ENCODE measurements around the gene TM9SF4.

TM9SF4 gene, protein sequence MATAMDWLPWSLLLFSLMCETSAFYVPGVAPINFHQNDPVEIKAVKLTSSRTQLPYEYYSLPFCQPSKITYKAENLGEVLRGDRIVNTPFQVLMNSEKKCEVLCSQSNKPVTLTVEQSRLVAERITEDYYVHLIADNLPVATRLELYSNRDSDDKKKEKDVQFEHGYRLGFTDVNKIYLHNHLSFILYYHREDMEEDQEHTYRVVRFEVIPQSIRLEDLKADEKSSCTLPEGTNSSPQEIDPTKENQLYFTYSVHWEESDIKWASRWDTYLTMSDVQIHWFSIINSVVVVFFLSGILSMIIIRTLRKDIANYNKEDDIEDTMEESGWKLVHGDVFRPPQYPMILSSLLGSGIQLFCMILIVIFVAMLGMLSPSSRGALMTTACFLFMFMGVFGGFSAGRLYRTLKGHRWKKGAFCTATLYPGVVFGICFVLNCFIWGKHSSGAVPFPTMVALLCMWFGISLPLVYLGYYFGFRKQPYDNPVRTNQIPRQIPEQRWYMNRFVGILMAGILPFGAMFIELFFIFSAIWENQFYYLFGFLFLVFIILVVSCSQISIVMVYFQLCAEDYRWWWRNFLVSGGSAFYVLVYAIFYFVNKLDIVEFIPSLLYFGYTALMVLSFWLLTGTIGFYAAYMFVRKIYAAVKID

DNA sequence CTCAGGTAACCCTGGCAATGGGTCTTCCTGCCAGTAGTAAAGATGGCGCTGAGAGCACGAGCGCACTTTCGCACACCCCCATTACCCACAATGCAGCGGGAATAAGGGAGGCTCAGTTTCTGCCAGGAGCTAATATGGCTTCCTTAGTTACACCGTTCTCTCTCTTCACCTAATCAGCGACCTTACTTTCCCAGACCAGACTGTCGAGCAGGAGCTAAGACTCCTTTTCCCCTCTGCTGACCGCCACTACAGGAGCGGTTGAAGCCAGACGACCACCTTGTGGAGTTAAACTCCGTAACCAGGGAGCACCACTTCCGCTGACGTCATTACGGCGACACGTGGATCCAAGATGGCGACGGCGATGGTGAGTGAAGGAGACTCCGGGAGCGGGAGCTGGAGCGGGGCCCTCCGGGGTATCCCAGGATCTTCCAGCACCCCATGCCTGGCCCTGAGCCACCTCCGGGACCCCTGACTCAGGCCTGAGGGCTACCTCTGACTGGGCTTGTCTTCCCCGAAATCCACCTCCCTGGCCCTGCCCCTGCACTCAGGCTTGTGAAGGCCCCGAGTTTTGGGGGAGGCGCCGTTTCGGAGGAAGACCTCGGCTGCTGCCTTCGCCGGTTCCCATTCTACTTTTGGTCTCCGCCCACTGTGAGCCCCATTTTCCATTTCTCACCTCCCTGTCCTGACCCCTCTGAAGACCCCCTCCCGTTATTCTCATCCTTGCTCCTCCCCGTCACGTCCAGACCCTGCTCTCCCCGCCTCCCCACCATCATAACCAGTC, at the start of gene TM9SF4:
TSS of gene TM9SF4 (plus strand) at position 323 of the 781 bp plus-strand sequence. CDS start at position 350, 27 bp downstream.
- peak; percentile 97 to 99 for DNase-seq

DNA sequence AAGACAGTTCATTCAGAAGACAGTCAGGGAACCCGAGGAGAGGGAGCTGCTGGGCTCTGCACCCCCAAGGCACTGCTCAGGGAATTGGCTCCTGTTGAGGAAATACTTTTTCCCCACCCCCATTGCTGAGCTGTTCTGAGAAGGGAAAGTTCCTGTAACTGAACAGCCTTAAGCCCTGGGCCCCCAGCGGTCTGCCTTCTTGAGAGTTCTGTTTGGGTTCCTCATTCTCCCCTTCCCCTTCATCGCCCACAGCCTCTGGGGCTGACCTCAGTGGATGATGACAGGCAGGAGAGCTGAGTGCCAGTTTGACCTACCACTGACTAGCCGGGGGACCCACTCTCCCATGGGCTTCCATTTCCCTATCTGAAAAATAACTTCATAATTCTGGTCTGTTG, 46.7 kb upstream of the TM9SF4 start:
- no peak for DNase-seq

DNA sequence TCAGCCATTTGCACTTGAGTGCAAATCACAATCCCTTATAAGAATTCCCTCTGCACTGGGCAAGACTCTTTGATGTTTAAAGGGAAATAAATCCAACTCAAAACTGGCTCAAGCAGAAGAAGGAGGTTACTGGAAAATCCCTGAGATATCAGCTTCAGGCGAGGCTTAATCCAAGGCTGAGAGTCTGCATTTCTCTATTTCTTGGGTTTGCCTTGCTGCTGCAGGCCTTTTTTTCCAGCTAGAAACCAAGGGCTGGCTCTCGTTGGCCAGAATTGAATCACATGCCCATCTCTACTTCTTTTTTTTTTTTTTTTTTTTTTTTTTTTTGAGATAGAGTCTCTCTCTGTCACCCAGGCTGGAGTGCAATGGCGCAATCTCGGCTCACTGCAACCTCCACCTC, 45.8 kb upstream of the TM9SF4 start:
- DNase-seq: no peak

DNA sequence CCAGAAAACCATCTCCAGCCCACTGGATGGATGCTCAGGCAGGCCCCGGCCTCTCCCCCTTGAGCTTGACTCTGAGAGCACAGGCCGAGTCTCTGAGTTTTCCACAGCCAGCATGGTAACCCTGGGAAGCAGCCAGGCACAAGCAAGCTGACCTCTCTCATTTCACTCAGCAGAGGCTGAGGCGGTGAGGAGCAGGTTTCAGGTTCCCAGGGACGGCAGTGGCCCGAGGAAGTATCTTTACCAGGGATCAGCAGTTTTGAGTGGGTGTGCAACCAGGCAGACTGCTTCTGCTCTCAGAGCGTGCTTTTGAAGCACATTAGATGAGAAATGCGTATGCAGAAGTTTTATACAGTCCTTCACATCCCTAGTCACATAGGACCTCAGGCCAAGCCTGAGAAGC, 44.8 kb upstream of the TM9SF4 start:
- DNase-seq: no peak

DNA sequence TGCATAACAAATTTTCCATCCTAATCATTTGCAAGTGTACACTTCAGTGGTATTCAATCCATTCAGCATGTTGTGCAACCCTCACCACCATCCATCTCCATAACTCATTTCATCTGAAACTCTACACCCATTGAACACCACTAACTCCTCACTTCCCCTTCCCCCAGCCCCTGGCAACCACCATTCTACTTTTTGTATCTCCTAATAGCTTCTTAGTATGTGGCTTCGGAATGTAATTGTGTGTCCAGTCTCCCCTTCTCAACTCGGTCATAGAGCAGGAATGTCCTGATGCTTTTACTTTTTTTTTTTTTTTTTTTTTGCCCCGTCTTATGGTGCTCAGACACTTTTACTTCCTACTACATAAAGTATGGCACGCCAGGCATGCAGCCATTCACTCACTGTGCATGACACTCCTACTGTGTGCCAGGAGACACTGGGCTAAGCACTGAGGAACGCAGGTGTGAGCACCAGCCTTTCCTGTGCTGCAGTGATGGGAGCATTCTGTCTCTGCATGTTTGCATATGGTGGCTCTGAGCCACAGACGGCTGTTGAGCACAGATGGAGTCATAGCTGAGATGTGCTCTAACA, 42.2 kb upstream of the TM9SF4 start:
- peak in 1 of 2 experiments; percentile 11 for DNase-seq

DNA sequence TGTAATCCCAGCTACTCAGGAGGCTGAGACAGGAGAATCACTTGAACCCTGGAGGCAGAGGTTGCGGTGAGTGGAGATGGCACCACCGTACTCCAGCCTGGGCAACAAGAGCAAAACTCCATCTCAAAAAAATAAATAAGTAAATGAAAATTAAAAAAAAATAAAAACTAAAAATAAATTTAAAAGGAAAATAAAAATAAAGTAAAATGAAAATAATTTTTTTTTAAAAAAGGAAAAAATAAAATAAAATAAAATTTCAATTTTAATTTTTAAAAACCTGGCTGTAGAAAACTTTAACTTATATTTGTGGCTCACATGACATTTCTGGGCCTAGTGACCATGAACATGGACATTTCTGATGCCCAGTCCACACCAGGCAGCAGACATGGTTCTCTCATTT, 41.3 kb upstream of the TM9SF4 start:
- no peak for DNase-seq

DNA sequence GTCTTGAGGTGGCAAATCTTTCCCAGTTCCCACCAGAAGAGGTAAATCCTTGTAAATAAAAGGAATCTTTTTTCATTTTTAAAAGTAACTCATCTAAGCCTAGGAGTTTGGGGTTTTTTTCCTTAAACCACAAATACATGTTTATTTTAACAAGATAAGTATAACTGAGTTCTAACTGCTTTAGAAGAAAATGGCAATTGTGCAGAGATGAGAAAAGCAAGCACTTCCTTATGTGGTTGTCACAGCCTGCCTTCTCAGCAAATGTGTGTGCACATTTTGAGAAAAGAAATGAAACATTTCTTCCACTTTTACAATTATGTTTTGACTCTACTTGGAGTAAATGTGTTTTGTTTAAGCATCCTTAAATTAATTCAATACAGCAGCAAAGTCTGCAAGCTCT, 39.8 kb upstream of the TM9SF4 start:
- DNase-seq: no peak

DNA sequence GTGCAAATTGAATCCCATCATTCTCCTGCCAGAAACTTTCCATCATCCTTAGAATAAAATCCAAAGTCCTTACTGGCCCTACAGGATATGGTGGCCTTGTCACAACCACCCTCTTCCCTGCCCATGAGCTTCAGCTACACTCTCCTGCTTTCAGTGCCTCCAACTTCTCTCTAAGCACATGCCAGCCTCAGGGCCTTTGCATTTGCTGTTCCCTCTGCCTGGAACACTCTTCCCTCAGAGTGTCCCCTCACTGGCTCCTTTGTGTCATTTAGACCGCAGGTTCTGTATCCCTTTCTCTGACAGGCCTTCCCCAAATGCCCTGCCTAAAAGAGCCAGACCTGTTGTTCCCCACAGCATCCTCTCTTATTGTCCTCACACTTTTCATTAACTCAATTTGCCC, 39.2 kb upstream of the TM9SF4 start:
- no peak for DNase-seq

DNA sequence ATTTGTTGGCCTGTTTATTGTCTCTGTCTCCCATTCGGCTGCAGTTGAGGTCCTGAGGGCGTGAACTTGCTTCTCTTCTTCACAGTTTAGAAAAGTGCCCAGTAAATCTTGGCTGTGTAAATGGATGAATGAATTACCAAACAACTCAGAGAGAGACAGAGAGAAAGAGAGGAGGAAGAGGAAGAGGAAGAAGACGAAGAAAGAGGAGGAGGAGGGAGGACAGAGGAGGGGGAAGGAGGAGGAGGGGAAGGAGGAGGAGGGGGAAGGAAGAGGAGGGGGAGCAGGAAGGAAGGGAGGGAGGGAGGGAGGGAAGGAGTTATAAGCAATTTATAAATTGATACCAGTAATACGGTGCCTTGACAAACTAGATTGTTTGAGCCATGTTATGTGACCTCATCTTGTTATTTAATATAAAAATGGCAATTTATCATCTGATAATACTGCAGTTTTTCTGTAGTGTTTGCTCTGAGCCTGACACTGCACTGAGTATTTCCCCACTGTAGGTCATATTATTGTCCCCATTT, 38.8 kb upstream of the TM9SF4 start:
- DNase-seq: no peak

DNA sequence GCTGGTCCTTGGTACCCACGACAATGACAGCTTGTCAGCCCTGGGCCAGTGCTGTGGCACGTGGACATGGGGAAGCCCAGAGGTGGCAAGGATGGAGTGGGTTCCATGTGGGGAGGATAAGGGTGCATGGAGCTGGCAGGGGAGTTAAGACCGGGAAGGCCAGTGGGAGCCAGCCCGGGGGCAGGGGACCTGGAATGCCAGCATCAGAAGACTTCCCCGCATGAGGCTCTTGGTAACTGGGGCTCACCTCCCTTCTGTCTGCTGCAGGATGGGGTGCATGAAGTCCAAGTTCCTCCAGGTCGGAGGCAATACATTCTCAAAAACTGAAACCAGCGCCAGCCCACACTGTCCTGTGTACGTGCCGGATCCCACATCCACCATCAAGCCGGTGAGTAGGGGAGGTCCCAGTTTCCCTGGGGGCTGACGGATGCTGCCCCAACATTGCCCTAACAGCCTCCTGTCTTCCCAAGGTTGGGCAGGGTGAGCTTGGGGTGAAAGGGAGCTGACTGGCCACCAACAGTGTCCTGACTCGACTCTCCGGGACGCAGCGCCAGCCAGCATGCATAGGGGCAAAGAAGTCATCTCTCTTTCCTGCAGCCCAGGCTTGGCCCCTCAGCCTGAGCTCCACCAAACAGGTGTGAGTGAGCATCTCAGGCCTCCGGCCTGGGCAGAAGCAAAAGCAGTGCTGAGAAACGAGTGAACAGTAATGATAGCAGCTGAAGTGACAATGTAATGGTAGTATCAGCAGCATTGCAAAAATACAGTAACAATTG, 37.9 kb upstream of the TM9SF4 start:
- no peak for DNase-seq

DNA sequence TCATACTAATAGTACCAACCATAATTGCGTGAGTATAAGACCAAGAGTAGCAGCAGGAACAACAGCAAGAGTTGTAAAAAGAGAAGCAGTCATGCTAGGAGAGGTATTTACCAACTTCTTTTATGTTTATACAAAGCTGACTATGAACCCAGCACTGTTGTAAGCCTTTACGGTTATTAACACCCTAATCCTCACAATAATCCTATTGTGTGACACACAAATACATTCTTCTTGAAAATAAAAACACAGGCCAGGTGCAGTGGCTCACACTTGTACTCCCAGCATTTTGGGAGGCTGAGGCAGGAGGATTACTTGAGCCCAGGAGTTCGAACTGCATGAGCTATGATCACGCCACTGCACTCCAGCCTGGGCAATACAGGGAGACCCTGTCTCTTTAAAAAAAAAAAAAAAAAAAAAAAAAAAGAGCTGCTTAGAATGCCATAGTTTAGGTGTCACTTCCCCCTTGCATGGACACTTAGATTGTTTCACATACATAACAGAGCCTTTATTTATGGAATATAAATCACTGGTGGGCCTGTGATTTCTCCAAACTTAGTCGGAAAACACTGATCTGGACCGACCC, 37.3 kb upstream of the TM9SF4 start:
- no peak for DNase-seq

DNA sequence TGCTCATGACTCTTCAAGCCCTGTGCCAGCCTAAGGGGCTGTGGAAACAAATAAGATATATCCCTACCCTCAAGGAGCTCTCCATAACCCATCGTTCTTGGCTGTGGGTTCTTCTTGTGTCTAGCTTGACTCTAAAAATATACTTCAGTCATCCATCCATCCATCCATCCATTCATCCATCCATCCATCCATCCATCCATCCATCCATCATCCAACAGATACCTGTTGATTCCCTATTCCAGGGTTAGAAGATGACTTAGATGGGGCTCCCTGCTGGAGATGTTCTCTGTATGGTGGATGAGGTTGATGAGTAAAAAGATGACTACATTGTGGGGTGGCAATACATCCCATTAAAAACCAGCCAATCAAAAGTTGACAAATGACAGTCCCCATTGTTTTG, 34.0 kb upstream of the TM9SF4 start:
- DNase-seq: no peak

DNA sequence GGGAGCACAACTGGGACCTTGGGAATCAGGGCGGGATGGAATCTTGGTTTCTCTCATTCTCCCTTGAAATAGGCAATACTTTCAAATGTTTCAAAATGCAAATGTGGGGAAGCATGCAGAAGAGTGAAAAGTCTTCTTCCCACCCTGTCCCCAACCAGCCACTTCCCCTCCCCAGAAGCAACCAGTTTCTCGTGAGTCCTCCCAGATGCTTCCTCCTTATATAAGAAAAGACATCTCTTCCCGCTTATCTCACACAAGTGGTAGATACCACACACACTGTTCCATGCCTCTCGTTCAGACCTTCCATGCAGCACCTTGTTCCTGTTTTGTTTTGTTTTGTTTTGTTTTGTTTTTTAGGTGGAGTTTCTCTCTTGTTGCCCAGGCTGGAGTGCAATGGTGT, 32.3 kb upstream of the TM9SF4 start:
- no peak for DNase-seq

DNA sequence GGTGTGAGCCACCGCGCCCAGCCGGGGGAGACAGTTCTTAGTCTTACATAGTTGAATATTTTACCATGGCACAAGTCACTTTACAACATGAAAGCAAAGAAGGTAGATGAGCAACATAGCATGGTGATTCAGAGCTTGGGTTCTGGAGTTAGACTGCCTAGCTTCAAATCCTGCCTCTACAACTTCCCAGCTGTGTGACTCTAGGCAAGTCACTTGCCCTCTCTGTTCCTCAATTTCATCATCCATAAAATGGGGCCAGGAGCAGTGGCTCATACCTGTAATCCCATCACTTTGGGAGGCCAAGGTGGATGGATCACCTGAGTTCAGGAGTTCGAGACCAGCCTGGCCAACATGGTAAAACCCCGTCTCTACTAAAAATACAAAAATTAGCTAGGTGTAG, 31.2 kb upstream of the TM9SF4 start:
- no peak for DNase-seq

DNA sequence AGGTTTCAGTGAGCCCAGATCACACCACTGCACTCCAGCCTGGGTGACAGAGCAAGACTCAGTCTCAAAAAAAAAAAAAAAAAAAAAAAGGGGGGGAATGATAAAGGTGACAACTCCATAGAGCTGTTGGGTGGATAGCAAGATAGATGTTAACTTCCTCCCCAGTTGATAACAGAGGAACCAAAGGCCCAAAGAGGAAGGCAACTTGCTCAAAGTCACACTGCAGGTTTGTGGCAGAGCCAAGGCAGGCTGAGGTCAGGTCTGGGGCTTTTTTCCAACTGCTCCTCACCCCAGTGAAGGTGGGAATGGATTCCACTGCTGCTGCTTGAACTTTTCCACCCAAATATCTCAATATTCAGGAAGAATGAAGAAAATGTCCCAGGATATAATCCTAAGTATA, 30.7 kb upstream of the TM9SF4 start:
- DNase-seq: no peak

DNA sequence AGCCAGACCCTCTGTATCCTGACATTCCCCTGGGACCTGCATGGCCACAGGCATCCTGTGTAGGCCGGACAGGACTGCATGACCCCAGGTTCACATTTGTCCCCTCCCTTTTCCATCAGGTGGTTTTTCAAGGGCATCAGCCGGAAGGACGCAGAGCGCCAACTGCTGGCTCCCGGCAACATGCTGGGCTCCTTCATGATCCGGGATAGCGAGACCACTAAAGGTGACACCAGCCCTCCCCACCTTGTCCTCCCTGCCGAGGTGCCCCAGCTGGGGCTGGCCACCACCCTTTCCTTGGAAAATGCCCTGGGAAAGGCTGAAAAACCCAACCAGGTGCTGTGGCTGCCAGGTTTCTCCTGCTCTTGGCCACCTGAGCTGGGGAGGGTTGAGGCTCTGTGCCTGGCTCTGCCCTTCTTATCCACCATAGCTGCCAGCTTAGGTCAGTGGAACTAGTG, 29.8 kb upstream of the TM9SF4 start:
- DNase-seq: no peak

DNA sequence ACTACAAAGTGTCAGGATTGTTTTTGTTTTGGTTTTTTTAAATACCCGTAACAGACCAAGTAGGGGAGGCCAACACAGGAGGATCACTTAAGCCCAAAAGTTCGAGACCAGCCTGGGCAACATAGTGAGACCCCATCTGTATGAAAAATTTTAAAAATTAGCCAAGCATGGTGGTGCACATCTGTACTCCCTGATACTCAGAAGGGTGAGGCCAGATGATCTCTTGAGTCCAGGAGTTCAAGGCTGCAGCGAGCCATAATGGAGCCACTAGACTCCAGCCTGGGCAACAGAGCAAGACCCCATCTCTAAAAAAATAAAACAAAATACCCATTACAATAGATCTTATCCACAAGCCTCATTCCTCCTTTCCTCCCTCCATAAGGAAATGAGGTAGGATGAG, 28.7 kb upstream of the TM9SF4 start:
- no peak for DNase-seq

DNA sequence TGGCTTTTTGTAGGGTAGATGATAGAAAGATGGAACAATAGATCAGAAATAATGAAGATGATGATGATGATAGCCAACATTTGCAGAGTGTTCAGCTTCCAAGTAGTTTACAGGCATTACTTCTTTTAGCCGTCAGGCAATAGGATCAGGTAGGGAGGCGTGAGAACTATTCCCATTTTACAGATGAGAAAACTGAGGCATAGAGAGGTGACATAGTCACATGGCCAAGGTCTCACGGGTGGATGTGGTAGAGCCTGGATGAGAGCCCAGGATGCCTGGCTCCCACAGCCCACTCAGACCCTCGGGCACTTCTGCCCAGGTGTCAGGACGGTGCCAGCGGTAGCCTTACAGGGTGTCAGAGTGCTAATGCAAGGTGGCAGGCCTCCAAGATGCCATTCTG, 26.0 kb upstream of the TM9SF4 start:
- DNase-seq: no peak

DNA sequence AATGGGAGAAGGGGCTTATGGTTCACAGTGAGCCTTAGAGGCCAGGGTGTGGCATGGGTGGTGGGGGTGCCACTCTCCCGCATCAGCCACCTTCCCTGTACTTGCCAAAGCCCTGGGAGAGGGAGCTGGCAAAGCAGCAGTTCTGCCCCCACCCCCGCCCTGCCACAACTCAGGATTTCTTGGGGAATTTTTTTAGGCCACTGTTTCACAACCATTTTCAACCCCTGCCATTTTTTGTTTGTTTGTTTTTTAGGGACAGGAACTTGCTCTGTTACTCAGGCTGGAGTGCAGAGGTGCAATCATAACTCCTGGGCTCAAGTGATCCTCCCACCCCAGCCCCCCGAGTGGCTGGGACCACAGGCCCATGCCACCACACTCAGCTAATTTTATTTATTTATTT, 22.4 kb upstream of the TM9SF4 start:
- DNase-seq: no peak

DNA sequence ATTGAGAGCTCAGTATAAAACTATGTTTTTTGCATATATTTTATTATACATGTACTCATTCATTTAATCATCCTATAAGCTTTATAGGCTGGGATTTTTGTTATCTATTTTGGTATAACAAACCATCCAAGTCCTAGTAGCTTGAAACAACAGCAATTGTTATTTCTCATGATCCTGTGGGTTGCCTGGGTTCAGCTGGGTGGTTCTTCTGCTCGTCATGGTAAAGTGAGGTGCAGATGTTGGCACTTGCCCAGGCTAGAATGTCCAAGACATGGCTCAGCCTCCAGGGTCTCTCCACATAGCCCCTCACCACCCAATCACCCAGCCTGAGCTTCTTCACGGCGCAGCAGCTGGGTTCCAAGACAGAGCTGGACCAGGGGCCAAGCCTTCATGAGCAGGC, 20.8 kb upstream of the TM9SF4 start:
- DNase-seq: no peak

DNA sequence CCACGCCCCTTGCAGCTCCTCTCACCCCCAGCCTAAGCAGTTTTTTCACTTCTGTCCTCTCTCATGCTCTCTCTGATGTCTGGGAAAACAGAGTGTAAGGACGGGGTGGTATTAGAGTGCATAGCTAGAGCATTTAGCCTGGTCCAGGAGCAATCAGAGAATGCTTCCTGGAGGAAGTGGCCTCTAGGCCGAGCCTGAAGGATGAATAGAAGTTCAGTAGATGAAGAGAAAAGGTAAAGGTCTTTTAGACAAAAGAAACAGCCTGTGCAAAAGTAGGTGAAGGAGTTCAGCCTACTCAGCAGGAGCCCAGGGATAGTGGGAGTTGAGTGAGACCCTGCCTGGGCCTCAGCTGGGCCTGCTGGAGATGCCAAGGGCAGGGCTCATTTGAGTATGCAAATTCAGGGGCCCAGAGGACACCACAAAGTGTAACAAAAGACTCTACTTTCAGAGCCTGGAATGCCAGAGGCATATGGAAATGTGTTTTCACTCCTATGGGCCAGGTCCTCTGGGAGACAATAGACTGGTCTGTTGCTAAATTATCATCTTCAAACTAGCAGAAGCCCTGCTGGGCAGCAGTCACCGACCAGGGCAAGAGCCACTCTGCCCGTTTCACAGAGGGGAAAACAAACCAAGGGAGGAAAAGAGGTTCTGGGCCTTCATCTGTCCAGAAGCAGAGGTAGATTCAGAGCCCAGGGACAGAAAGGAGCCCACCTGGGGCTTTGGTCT, 19.7 kb upstream of the TM9SF4 start:
- DNase-seq: no peak

All from NCI-H446 (cell line).